D721Med (cell line): ENCODE measurements around the gene SPRY4.

Source experiments
- DNase-seq: peaks from one replicate; pipeline ENCODE4 v3.0.0; 2011; ENCODE audit warnings: low spot score; ENCODE audit not compliant: insufficient read length
- FAIRE-seq: peaks from 2 replicates; lab custom pipeline; 2011; peaks lifted over from hg19 to GRCh38; lab: Jason Lieb, UNC
- TF ChIP-seq, protein P1 (sequence below): IDR thresholded peaks from 2 replicates; pipeline ENCODE4 v1.5.1; 2012; ENCODE audit warnings: mild to moderate bottlenecking, control low read depth; ENCODE audit not compliant: insufficient read depth; ENCODE audit errors: missing control alignments

SPRY4 gene

DNA sequence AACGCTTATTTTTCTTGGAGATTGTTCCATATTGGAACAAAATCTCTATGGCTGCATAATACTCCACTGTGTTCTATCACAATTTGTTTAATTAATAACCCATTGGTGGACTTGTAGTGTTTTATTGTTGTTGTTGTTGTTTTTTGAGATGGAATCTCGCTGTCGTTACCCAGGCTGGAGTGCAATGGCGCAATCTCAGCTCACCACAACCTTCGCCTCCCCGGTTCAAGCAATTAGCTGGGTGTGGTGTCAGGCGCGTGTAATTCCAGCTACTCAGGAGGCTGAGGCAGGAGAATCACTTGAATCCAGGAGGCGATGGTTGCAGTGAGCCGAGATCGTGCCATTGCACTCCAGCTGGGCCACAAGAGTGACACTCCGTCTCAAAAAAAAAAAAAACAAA lies 38.7 kb downstream of the SPRY4 start:
- FAIRE-seq: no peak
- TF ChIP-seq, protein P1, sequence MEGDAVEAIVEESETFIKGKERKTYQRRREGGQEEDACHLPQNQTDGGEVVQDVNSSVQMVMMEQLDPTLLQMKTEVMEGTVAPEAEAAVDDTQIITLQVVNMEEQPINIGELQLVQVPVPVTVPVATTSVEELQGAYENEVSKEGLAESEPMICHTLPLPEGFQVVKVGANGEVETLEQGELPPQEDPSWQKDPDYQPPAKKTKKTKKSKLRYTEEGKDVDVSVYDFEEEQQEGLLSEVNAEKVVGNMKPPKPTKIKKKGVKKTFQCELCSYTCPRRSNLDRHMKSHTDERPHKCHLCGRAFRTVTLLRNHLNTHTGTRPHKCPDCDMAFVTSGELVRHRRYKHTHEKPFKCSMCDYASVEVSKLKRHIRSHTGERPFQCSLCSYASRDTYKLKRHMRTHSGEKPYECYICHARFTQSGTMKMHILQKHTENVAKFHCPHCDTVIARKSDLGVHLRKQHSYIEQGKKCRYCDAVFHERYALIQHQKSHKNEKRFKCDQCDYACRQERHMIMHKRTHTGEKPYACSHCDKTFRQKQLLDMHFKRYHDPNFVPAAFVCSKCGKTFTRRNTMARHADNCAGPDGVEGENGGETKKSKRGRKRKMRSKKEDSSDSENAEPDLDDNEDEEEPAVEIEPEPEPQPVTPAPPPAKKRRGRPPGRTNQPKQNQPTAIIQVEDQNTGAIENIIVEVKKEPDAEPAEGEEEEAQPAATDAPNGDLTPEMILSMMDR: no peak
- DNase-seq: no peak

DNA sequence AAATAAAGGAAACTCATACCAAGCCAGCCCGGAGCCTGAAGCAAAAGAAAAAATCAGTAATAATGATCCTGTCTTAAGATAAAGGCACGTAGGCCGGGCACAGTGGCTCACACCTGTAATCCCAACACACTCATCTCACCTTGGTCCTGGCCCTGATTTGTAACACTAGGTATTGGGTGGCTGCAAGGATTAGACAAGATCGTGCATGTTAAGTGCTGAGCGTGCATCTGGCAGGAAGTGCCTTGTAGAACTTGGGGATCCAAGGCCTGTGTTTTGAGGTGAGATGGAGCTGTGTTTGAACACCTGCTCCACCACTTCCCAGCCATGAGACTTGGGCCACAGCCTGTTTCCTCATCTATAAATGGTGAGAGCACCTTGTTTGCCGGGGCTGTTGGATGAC lies 41.5 kb downstream of the SPRY4 start:
- FAIRE-seq (no peak), DNase-seq (no peak)
- TF ChIP-seq, protein P1: no peak

DNA sequence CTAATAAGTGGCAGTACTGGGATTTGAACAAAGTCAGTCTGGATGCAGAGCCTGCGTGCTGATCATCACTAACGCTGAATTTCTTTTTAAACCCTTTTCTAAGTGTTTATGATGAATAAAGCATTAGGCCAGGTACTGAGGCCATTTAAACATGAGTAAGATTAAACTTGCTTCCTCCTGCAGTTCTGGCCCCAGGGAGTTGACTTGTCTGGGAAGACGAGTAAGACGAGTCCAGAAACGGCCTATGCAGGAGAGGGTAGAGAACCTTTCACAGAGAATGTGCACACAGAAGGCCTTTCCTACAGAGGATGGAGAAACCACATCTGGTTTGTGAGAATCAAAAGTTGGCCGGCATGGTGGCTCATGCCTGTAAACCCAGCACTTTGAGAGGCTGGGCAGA lies 42.9 kb downstream of the SPRY4 start:
- no peak for DNase-seq
- TF ChIP-seq, protein P1: no peak
- no peak for FAIRE-seq

DNA sequence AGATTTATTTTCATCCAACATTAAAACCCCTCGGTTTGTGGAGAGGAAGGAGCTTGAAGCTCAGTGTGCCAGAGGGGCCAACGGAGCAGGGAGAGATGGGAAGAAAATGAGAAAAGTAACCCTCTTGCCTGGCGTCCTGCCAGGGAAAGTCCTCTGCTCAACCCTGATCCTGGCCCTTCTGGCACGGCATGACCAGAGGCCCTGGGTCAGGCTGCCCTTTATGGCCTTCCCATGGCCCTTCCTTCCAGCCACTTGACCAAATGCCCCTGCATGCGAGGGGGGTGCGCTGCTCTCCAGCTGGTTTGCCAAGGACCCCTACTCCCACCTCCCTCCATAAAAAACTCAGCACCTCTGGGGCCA lies 43.8 kb downstream of the SPRY4 start:
- TF ChIP-seq, protein P1: no peak
- FAIRE-seq (no peak), DNase-seq (no peak)

DNA sequence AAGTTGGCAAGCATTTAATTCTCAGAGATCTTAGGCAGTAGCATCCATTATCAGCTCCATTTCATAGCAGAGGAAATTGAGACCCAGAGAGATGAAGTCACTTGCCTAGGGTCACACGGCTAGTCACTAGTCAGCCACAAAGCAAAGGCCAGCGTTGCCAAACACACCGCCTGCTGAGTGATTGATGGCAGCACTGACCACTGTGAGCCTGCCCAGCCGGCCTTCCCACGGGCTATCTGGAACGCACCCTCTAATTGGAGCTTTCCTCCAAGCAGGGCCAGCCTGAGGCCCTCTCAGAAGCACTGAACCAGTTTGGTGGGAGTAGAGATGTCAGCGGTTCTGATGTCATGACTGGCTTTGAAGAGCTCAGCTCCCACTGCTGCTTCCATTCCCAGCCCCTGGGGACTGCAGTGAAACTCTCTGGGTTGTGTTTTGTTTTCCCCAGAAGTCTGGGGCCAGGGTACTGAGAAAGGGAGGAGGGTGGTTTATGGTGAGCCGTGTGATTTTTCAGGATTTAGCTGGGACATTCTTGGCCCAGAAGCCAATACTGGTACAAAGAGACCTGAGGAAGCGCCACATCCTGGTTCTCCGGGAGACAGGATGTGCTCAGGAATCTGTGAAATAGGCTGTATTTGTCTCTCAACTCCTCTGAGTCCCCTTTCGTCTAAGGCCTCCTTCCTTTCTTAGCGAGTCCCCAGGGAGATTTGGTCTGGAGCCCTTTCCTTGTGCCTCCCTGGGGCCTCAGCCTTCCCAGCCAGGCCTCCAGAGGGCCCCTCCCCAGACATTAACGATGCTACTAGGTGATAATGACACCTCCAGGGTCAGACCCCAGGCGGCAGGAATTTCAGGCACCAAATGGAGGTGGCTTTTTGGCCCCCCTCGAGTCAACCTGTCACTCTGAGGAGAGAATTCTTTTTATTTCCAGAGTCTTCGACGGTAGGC lies 44.5 kb downstream of the SPRY4 start:
- no peak for FAIRE-seq
- DNase-seq: no peak
- TF ChIP-seq, protein P1: no peak

DNA sequence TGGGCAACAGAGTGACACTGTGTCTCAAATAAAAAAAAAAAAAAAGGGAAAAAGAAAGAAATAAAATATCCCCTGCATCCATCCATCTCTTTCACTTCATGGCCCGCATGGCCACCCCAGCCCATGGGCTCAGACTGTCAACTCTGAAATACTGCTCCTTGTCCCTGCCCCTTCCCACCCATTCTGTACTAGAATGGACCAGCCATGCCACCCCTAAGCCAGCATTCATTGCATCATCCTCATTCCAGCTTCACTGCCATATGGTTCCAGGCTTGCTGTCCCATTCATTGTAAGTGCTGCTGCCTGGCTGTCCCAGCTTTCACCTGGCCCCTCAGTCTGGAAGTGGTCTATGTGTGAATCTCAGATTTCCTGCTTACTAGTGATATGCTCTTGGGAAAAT lies 46.2 kb downstream of the SPRY4 start:
- FAIRE-seq: no peak
- TF ChIP-seq, protein P1: no peak

DNA sequence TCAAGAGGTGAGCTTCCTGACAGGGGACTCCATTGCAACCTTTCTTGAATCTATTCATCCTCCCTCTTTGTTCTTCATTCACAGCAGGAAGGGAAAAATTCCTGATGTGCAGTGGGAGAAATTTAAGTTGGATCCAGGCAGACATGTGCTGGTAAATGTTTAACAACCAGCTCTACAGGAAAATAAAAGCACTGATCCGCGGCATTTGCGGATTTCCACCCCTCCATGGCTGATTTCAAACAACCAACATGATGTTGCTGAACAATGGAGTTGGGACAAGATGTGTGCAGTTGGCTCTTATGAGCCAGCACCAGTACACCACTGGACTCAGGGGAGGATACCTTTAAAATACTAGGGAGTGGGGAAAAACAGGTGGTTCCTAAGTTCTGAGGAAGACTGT lies 47.0 kb downstream of the SPRY4 start:
- no peak for DNase-seq
- TF ChIP-seq, protein P1: no peak
- FAIRE-seq: no peak

More for the DNA sequence above, 46.2 kb downstream of the SPRY4 start:
- no peak for DNase-seq
